PC-9 (cell line): ENCODE data around the gene DGLUCY. TPM values are rescaled to one million over a fixed set of nuclear protein-coding genes. Genes with fewer than 3 reads are reported as not detected.

Experiments used
- BruUV-seq: library from RNA; stranded (reverse); fragments of 400-500 nt; replicated peaks from 2 replicates; lab custom pipeline; 2021; lab: Mats Ljungman, UMichigan
- CTCF ChIA-PET: fragments of 300-600 bp; sonication (Branson Sonifier 250); formaldehyde crosslinking; loops from one replicate; lab custom pipeline; 2022; ENCODE audit warnings: antibody characterized with exemption; lab: Charles Lee
- POLR2A ChIA-PET: fragments of 300-600 bp; sonication (Branson Sonifier 250); formaldehyde crosslinking; loops from one replicate; lab custom pipeline; 2022; ENCODE audit warnings: antibody characterized with exemption; ENCODE audit not compliant: unreplicated experiment; lab: Charles Lee
- DNase-seq, 2 experiments: peaks; one replicate each; pipeline versions ENCODE4 v3.0.0 to v3.0.0-alpha.2; 2015 to 2022; ENCODE audit warnings: mixed read lengths in 1 of 2
- H2AFZ ChIP-seq: fragments of 200-600 bp; sonication (generic); 2 replicates; pipeline ENCODE4 v1.8.1; 2017; ENCODE audit warnings: antibody characterized with exemption
- H3F3A ChIP-seq: fragments of 200-600 bp; sonication (generic); 2 replicates; pipeline ENCODE4 v1.8.1; 2017; ENCODE audit warnings: antibody characterized with exemption, mild to moderate bottlenecking, low read depth; ENCODE audit not compliant: insufficient read depth
- H3K27ac ChIP-seq: fragments of 200-600 bp; sonication (generic); 2 replicates; pipeline ENCODE4 v1.6.1; 2016; ENCODE audit warnings: mixed run types
- H3K27me3 ChIP-seq: fragments of 200-600 bp; sonication (generic); 2 replicates; pipeline ENCODE4 v1.6.1; 2016; ENCODE audit warnings: low read depth, mixed run types; ENCODE audit not compliant: insufficient read depth
- H3K36me3 ChIP-seq: fragments of 200-600 bp; sonication (generic); 2 replicates; pipeline ENCODE4 v1.6.1; 2016; ENCODE audit warnings: low read depth, mixed run types
- H3K4me1 ChIP-seq: fragments of 200-600 bp; sonication (generic); replicated peaks from 2 replicates; pipeline ENCODE4 v1.6.1; 2016; ENCODE audit warnings: mixed run types; ENCODE audit not compliant: insufficient read depth
- H3K4me2 ChIP-seq: fragments of 200-600 bp; sonication (generic); 2 replicates; pipeline ENCODE4 v1.6.1; 2017; ENCODE audit warnings: mixed run types
- H3K4me3 ChIP-seq: fragments of 200-600 bp; sonication (generic); 2 replicates; pipeline ENCODE4 v1.6.1; 2016; ENCODE audit warnings: mixed run types
- H3K79me2 ChIP-seq: fragments of 200-600 bp; sonication (generic); 2 replicates; pipeline ENCODE4 v1.6.1; 2017; ENCODE audit warnings: low read depth, mixed run types
- H3K9me2 ChIP-seq: fragments of 200-600 bp; sonication (generic); 2 replicates; pipeline ENCODE4 v1.8.1; 2017; ENCODE audit warnings: mild to moderate bottlenecking; ENCODE audit not compliant: insufficient read depth
- H3K9me3 ChIP-seq: fragments of 200-600 bp; sonication (generic); 2 replicates; pipeline ENCODE4 v1.8.1; 2016; ENCODE audit warnings: low read depth; ENCODE audit not compliant: insufficient read depth
- H4K20me1 ChIP-seq: fragments of 200-600 bp; sonication (generic); 2 replicates; pipeline ENCODE4 v1.8.1; 2017; ENCODE audit not compliant: insufficient read depth
- EZH2 ChIP-seq: fragments of 200-600 bp; sonication (generic); IDR thresholded peaks from 2 replicates; pipeline ENCODE4 v1.8.0; 2017; ENCODE audit warnings: antibody characterized with exemption, low read depth
- intact Hi-C: fragments of 100-400 bp; cut with micrococcal nuclease; formaldehyde crosslinking; loops from one replicate; pipeline ENCODE4 v1.10.0; 2022; ENCODE audit not compliant: unreplicated experiment
- total RNA-seq: library from RNA; stranded (reverse); gene quantifications from 2 replicates; pipeline ENCODE4 v1.2.3, GENCODE V29; 2021
- TF ChIP-seq, protein P1 (sequence below): fragments of 200-600 bp; sonication (generic); conservative IDR thresholded peaks from 2 replicates; pipeline ENCODE4 v1.6.1; 2017; ENCODE audit warnings: mixed run types, antibody characterized with exemption, mild to moderate bottlenecking, moderate library complexity

Gene DGLUCY
- total RNA-seq, 1 experiment from 2014 or later: 15.9 TPM

DNA sequence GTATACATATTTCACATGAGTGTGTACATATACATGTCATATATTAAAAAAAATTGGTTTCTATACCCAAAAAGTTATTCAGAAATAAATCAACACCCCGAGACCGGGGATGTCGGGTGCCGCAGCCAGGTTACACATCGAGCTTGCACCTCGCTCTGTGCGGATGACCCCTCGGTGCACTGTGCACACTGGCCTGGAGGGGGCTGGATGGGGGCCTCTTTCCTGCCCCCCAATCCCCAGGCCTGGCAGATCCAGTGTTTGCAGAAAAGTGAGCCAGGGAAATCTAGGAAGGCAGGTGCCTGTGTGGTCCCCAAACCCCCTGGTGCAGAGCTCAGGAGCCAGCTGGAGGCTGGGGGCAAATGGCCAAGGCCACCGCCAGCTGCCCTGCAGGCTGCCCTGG lies 157.8 kb downstream of the DGLUCY start:
- Histone ChIP-seq H3K9me3 (no peaks in the 10 kb centered on the region), H3K4me2 (no peak overlapping the region), H3K4me3 (no peak overlapping the region), H3K79me2 (no peaks in the 10 kb centered on the region), H4K20me1 (no peaks in the 10 kb centered on the region), H2AFZ (no peak overlapping the region), H3K4me1 (no peaks in the 10 kb centered on the region), H3K27me3 (no peaks in the 10 kb centered on the region), H3K36me3 (no peaks in the 10 kb centered on the region), H3K27ac (no peak overlapping the region), H3K9me2 (no peaks in the 10 kb centered on the region), H3F3A (no peaks in the 10 kb centered on the region)
- ChIA-PET CTCF (no interaction called here), POLR2A (no interaction called here)
- no peak for TF ChIP-seq EZH2
- TF ChIP-seq, protein P1, sequence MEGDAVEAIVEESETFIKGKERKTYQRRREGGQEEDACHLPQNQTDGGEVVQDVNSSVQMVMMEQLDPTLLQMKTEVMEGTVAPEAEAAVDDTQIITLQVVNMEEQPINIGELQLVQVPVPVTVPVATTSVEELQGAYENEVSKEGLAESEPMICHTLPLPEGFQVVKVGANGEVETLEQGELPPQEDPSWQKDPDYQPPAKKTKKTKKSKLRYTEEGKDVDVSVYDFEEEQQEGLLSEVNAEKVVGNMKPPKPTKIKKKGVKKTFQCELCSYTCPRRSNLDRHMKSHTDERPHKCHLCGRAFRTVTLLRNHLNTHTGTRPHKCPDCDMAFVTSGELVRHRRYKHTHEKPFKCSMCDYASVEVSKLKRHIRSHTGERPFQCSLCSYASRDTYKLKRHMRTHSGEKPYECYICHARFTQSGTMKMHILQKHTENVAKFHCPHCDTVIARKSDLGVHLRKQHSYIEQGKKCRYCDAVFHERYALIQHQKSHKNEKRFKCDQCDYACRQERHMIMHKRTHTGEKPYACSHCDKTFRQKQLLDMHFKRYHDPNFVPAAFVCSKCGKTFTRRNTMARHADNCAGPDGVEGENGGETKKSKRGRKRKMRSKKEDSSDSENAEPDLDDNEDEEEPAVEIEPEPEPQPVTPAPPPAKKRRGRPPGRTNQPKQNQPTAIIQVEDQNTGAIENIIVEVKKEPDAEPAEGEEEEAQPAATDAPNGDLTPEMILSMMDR: no peak
- intact Hi-C loops: no loop called here
- no peak for DNase-seq
- BruUV-seq: no TSS peak

DNA sequence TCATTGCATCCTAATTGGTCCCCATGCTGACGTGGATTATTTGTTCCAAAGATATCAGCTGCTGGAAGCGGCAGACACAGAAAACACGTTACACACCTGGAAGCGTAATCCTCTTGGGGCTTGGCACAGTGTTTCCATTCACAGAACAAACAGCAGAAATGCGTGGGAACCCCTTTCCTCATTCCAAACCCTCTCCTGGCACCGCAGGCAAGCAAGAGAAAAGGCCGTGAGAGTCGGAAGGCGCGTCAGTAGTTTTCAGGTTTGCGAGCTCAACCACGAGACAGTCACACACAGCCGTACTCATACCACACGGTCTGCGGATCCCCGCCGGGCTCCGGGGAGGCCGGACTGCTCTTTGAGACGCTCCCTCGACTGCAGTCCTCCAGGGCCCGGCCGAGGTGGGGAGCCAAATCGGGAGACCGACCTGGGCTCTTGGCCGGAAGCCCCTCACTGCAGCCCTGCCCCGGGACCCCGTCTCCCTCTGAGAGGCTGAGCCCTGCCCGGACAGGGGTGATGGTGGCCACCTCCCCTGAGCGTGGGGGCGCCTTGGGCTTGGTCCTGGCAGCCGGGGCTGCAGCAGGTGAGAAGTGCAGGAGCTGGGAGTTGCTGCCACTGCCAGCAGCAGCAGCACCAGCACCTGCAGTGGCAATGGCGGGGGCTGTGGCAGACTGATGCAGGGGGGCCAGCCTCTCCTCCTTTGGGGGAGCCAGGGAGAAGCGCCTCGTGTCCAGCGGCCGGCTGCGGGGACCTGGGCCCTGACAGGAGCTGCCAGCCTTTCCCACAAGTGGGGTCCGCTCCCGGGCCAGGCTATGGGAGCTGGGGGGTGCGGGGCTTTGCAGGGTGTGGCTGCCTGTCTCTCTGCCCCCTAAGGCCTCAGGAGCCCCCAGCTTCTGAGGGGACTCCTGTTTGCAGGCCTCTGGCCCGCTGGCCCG lies 158.7 kb downstream of the DGLUCY start:
- ChIA-PET POLR2A (no interaction called here), CTCF (no interaction called here)
- no peak for DNase-seq
- no peak overlapping the region for H3K4me2 ChIP-seq
- no peaks in the 10 kb centered on the region for H3K4me1 ChIP-seq
- no peak overlapping the region for H3K4me3 ChIP-seq
- H3F3A ChIP-seq: no peaks in the 10 kb centered on the region
- no peaks in the 10 kb centered on the region for H3K79me2 ChIP-seq
- TF ChIP-seq EZH2: no peak
- TF ChIP-seq, protein P1: no peak
- H3K36me3 ChIP-seq: no peaks in the 10 kb centered on the region
- H3K27ac ChIP-seq: no peak overlapping the region
- H4K20me1 ChIP-seq: no peaks in the 10 kb centered on the region
- no peaks in the 10 kb centered on the region for H3K9me3 ChIP-seq
- intact Hi-C loops: no loop called here
- no TSS peak for BruUV-seq
- H3K27me3 ChIP-seq: no peaks in the 10 kb centered on the region
- no peak overlapping the region for H2AFZ ChIP-seq
- no peaks in the 10 kb centered on the region for H3K9me2 ChIP-seq

DNA sequence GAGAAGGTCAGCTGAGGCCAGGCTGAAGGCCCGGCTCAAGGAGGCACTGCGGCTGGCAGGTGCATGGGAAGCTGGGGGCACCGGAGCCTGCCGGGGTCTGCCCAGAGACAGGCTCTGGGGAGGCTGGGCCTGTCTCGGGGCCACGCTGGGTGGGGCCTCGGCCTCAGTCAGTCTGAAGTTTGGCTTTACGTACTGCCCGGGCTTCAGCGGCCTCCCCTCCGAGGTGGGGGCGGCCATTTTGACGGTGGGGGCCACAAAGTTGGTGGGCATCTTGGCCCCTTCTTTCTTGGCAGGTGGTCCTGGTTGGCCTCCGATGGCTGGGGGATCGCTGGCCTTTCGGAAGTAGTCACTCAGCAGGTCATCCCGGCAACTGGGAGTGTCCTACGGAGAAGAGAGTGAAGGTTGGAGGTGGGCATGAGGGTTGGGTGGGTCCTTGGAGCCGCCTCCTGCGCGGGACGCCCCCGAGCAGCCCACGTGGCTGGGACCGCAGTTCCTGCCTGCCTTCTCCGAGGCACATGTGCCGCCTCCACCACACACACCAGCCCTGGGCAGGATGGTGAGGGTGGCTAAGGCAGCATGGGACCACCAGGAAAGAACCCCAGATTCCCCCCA lies 159.5 kb downstream of the DGLUCY start:
- H3K36me3 ChIP-seq: no peaks in the 10 kb centered on the region
- ChIA-PET CTCF (no interaction called here), POLR2A (no interaction called here)
- H4K20me1 ChIP-seq: no peaks in the 10 kb centered on the region
- H3K27ac ChIP-seq: no peak overlapping the region
- DNase-seq: no peak
- H2AFZ ChIP-seq: no peak overlapping the region
- no peaks in the 10 kb centered on the region for H3F3A ChIP-seq
- H3K9me3 ChIP-seq: no peaks in the 10 kb centered on the region
- BruUV-seq: no TSS peak
- intact Hi-C loops: no loop called here
- H3K79me2 ChIP-seq: no peaks in the 10 kb centered on the region
- H3K4me2 ChIP-seq: no peak overlapping the region
- H3K4me3 ChIP-seq: no peak overlapping the region
- no peaks in the 10 kb centered on the region for H3K9me2 ChIP-seq
- no peaks in the 10 kb centered on the region for H3K27me3 ChIP-seq
- TF ChIP-seq, protein P1: no peak
- no peak for TF ChIP-seq EZH2
- H3K4me1 ChIP-seq: no peaks in the 10 kb centered on the region
